Activated CD8-positive, alpha-beta memory T cell treated with anti-CD3 and anti-CD28 coated beads, Interleukin-2, amount 50 U/mL, for 48 hours (primary cell): ENCODE results near the gene NKD2.
"Not testable (repeated sequence)": the region's sequence is repeated elsewhere in the genome, so short reads cannot be mapped to it uniquely, and the experiment has no call there.

Experiments used
- DNase-seq: peaks from one replicate; pipeline ENCODE4 v3.0.0-alpha.2; 2020

NKD2 gene

GRCh38 chr5:1014781-1015221 lies 6.2 kb downstream of the NKD2 start:
- DNase-seq, result no peak

- DNase-seq, result no peak
Measured at GRCh38 chr5:1015507-1015906, 6.9 kb downstream of the NKD2 start.

DNA sequence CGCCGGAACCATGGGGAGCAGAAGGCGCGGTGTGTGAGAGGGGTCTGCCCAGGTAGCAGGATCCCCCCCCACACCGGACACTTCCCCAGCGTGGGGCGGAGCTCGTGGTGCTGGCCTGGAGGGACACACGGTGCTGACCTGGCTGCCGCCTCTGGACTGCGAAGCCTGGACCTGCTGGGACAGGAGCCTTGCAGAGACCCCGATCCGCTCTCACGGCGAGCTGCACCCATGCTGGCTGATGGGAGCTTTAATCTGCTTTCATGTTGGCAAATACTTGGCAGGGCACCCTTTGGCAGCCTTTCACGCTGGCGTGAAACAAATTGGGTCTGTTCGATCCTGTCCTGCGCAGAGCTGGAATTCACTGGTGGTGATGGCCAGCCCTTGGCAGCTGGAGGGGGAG lies 7.4 kb downstream of the NKD2 start:
- DNase-seq, result no peak

- DNase-seq, result no peak
Measured at GRCh38 chr5:1016476-1016875, 7.9 kb downstream of the NKD2 start.

DNA sequence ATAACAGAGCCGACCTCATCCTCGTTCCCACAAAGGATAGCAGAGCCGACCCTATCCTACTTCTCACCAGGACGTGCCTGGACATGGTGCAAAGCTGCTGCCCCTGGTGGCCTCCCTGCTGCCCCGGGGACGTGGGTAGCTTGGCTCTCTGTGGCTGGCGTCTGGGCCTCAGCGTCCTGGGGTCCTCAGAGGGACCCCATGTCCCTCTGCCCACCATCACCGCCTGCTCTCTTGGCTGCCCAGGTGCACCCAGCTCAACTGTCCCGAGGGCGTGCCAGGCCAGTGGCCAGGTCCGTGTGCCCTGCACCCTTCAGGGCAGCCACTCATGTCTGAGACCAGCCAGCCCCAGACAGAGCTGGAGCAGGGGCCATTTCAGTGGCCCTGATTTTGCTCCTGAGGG lies 8.5 kb downstream of the NKD2 start:
- no peak for DNase-seq

- DNase-seq, result no peak
Measured at GRCh38 chr5:1017691-1018455, 9.3 kb downstream of the NKD2 start.

DNA sequence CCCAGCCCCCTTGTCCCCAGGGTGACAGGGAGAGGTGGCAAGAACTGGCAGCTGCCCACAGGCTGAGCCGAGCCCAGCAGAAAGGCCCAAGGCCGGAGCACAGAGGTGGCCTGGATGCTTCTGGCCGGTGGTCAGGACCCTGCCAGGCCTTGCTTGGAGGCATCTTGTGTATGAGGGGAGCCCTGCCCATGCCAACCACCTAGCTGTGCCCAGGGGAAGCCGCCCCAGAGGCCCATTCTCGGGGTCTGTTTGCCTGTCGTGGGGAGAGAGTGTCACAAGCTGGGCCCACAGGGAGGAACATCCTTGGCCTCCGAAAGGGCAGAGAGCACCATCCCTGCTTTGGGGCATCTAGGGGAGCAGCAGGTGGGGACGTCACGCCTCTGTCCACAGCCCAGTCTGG lies 10.0 kb downstream of the NKD2 start:
- DNase-seq, result no peak

GRCh38 chr5:1019001-1019905 lies 10.7 kb downstream of the NKD2 start:
- DNase-seq, result no peak

GRCh38 chr5:1020452-1020961 lies 11.9 kb downstream of the NKD2 start:
- no peak for DNase-seq

GRCh38 chr5:1021136-1021968 lies 12.8 kb downstream of the NKD2 start:
- no peak for DNase-seq

GRCh38 chr5:1021969-1022336 lies 13.4 kb downstream of the NKD2 start:
- DNase-seq, result not testable (repeated sequence)

DNA sequence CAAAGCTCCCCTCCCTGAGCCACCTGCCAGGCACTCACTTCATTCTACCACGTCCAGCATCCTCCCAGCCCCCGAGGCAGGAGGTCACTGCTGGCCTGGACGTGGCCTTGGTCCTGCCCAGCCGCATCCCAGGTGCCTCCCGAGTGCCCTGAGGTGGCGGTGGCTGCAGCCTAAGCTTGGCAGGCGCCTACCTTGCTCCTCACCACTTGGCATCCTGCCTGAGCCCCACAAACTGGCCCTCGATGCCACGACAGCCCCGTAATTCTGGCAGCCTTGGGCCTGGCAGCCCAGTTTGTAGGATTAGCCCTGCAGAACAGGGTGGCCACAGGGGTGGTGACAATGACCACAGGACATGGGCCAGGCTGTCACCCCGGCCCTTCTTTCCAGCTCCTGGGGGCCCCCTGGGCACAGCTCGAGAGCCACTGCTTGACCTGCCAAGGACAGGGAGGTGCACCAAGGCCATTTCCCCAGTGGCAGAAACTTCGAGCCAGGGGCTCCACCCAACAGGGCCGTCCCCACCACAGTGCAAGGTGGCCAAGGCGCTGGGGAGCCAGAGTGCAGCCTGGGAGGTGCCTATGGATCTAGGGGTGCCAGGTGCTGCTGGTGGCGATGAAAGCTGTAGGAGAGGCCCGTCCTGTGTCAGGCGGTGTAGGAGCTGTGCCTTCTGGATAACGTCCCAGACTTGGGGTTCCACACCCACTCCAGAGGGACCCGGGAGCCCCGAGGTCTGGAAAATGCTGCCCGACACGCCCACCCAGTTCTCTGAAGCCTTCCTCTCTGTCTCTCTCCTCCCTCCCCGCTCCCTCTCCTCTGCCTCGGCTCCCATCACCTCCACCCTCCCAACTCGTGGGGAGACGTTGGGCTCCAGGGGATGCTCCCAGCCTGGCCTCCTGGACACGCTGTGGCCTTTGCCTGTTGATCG lies 18.4 kb downstream of the NKD2 start:
- no peak for DNase-seq

DNA sequence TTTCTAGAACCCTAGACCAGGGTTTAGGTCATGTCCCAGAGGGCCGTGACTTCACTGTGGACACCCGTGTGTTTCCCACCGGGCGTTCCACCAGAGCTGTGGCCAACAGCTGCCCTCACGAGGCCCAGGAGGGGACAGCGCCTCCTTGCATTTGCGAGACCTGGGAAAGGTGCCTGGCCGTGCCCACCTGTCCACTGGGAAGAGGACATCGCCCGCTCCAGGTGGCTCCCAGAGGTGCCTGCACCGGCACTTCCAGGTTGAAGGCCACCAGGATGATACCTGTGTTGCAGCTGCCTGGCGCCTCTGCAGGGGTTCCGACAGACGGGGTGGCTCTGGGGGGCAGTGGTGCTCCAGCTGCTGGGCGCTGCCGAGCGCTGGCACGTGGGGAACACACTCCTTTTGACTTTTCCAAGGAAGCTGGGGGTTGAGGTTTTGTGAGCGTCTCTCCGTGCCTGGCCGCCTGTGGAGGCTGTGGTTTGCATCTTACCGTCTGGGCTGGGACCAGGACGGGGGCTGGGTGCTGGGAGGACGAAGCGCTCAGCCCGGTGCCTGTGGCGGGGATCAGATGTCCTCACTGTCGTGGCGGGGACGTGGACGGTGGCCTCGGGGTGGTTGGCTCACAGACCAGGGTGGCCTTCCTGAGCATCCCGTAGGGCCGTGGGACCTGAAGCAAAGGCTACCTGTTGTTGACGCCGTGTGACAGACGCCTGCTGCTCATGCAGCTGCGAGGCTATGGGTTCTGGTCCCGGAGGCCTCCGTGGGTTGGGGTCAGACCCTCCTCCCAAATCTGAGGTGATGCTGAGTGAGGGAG lies 19.2 kb downstream of the NKD2 start:
- no peak for DNase-seq

DNA sequence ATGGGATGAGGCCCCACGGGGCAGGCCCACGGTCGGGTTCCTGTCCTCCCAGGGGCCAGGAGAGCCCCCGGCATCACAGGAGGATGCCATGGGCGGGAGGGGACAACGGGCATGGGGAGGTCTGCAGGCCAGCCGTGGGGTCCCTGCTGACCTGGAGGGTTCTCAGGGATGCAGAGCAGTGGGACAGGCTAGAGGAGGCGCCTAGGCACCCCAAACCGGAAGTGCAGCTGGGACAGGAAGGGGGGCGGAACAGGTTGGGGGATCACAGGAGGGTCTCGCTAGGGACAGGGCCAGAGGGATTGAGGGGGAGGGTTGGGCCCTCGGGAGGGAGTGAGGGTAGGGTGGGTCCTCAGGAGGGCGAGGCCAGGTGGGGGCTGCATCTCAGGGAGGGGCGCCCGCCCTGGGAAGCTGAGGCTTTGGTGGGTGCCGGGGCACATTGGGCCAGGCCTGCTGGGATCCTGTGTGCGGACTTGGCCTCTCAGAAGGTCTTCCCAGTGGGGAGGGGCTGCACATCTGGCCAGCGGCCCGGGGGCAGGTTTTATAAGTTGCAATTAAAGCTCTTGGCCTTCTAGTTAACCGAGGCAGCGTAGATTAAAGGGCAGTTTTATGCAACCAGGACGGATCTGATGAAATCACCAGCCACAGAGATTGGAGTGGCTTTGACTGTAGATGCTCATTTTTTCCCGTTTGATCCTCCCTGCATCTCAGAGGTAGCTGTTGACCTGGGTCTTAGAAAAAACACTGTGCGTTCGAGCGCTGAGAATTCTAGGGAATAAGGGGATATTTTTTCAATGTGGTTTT lies 20.1 kb downstream of the NKD2 start:
- DNase-seq, result no peak

DNA sequence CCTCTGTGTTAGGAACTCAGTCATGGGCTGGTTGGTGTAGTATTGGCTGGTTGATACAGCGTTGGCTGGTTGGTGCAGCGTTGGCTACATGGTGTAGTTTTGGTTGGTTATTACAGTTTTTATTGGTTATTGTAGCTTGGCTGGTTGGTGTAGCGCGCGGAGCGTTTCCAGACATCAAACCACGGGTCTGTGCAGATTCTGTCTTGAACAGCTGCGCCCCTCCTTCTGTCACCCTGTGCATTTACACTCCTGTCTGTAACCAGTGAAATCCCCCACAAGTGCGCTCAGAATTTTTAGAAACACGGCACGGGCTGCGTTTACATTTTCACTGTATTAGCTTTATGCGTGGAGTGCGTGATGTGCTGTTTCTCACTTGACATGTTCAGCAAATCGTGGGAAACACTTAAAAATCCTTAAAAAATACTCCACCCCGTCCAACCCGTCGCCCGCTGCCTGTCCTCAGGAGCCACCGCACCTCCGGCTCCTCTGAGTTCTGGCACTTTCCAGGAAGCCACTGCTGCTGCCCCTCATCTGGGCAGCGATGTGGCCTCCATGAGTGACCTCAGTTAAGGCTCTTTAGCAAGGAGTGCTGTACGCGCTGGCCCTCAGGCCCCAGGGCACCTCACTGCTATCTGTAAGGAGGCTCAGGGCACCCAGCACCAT lies 20.8 kb downstream of the NKD2 start:
- no peak for DNase-seq

DNA sequence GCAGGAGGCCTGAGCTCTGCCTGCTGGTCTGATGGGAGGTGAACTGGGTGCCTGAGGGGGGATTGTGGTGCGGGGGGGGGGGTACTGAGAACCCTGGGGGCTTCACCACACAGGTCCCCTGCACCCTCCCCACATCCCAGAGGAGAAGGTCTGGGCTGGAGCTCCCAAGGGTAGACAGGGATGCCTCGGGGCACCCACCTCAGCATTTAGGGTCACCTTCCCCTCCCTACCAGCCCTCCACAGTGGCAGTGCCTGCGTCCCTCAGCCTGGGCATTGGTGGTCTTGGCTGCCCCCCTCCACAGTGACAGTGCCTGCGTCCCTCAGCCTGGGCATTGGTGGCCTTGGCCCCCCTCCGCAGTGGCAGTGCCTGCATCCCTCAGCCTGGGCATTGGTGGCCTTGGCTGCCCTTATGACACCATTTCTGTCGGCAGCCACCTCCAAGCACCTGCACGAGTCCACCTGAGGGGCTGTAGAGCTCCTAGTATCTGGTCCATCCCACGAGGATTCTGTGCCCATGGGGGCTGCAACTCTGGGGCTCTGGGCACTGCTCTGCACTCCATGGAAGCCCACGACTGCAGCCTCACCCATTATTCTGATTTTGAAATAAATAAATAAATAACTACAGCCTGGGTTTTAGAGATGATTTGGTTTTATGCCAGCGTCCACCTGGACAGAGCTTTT lies 21.5 kb downstream of the NKD2 start:
- no peak for DNase-seq

GRCh38 chr5:1030801-1031271 lies 22.2 kb downstream of the NKD2 start:
- no peak for DNase-seq

GRCh38 chr5:1031306-1031959 lies 22.8 kb downstream of the NKD2 start:
- no peak for DNase-seq
